ENCODE data around the gene PCYT2.

Gene PCYT2

DNA sequence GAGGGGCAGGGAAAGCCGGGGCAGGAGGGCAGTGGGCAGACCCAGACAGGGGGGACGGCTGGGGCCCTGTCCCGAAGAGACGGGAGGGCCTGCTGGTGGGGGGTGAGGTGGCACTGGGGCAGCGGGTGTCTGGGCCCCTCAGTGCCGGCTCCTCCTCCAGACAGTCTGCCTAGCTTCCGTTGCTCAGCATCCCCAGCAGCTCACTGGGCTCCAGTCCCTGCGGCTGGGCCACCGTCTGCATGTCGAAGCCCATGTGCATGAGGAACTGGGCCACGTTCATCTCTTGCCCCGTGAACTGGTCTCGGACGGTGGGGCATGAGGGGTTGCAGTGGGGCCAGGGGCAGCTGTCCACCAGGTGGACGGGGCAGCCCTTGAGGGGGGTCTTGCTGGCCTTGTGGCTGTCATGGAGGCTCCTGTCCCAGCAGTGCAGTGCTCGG lies 41.6 kb upstream of the PCYT2 start:
- peaks cover 4% of the 10 kb centered on the region for H3K27me3 ChIP-seq (replicated peaks)
- no peak for DNase-seq
- no peak overlapping the region for H3K4me3 ChIP-seq (ENCODE audit: low read depth, low read length)
- H3K36me3 ChIP-seq (replicated peaks): no peaks in the 10 kb centered on the region
- TF ChIP-seq, protein P1, sequence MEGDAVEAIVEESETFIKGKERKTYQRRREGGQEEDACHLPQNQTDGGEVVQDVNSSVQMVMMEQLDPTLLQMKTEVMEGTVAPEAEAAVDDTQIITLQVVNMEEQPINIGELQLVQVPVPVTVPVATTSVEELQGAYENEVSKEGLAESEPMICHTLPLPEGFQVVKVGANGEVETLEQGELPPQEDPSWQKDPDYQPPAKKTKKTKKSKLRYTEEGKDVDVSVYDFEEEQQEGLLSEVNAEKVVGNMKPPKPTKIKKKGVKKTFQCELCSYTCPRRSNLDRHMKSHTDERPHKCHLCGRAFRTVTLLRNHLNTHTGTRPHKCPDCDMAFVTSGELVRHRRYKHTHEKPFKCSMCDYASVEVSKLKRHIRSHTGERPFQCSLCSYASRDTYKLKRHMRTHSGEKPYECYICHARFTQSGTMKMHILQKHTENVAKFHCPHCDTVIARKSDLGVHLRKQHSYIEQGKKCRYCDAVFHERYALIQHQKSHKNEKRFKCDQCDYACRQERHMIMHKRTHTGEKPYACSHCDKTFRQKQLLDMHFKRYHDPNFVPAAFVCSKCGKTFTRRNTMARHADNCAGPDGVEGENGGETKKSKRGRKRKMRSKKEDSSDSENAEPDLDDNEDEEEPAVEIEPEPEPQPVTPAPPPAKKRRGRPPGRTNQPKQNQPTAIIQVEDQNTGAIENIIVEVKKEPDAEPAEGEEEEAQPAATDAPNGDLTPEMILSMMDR (IDR thresholded peaks at IDR 0.05; ENCODE audit: low read depth, low read length, missing control alignments): no peak
- H3K27ac ChIP-seq: no peak overlapping the region
- in situ Hi-C loops (cut with HindIII; ENCODE audit: low pct_ligation_motif_present, low sequenced_read_pairs): no loop called here

DNA sequence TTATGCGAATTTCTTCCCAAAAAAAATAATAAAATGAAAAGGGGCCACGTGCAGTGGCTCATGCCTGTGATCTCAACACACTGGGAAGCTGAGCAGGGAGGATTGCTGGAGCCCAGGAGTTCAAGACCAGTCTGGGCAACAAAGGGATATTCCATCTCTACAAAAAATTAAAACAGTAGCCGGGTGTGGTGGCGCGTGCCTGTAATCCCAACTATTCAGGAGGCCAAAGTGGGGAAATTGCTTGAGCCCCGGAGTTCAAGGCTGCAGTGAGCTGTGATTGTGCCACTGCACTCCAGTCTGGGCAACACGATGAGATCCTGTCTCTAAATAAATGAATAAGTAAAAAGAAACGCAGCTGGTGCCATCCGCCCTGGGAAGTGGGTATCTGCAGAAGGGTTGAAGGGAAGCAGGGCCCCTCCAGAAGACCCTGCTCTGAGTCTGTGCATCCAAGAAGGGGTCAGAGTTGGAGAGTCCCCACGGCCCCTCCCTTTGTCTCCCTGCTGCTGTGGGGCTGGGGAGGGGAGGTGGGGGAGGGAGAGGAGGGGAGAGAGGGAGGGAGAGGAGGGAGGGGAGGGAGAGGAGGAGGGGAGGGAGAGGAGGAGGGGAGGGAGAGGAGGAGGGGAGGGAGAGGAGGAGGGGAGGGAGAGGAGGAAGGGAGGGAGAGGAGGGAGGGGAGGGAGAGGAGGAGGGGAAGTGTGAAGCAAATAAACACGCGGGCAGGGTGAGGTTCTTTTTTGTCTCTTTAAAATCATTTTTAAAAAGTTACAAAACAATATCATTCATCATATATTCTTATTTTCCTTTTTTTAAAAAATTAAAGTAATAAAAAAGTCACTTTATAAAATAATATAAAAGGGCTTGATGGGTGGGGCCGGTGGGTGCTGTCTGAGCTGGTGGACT lies 40.8 kb upstream of the PCYT2 start:
- H3K27ac ChIP-seq: no peak overlapping the region
- no peak overlapping the region for H3K4me3 ChIP-seq (ENCODE audit: low read depth, low read length)
- peaks cover 2% of the 10 kb centered on the region for H3K27me3 ChIP-seq (replicated peaks)
- H3K36me3 ChIP-seq (replicated peaks): no peaks in the 10 kb centered on the region
- TF ChIP-seq, protein P1 (IDR thresholded peaks at IDR 0.05; ENCODE audit: low read depth, low read length, missing control alignments): no peak
- in situ Hi-C loops (cut with HindIII; ENCODE audit: low pct_ligation_motif_present, low sequenced_read_pairs): no loop called here
- no peak for DNase-seq

DNA sequence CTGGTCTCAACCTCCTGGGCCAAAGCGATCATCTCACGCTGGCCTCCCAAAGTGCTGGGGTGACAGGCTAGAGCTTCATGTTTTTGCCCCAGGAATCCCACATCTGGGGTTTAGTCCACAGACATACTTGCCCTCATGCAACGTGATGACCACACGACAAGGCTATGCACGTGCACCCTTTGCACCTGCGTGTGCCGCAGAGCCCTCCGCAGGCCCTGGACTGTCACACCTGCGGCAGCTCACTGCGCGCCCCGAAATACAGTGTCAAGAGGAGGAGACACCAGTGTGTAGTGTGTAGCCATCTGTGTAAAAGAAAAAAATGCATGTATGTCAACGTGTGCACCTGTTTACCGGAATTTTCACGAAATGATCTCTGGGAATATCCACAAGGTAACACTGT lies 39.3 kb upstream of the PCYT2 start:
- H3K27me3 ChIP-seq (replicated peaks): peaks cover 2% of the 10 kb centered on the region
- no peak overlapping the region for H3K4me3 ChIP-seq (ENCODE audit: low read depth, low read length)
- TF ChIP-seq, protein P1 (IDR thresholded peaks at IDR 0.05; ENCODE audit: low read depth, low read length, missing control alignments): no peak
- no peak overlapping the region for H3K27ac ChIP-seq
- in situ Hi-C loops (cut with HindIII; ENCODE audit: low pct_ligation_motif_present, low sequenced_read_pairs): no loop called here
- H3K36me3 ChIP-seq (replicated peaks): no peaks in the 10 kb centered on the region
- no peak for DNase-seq

DNA sequence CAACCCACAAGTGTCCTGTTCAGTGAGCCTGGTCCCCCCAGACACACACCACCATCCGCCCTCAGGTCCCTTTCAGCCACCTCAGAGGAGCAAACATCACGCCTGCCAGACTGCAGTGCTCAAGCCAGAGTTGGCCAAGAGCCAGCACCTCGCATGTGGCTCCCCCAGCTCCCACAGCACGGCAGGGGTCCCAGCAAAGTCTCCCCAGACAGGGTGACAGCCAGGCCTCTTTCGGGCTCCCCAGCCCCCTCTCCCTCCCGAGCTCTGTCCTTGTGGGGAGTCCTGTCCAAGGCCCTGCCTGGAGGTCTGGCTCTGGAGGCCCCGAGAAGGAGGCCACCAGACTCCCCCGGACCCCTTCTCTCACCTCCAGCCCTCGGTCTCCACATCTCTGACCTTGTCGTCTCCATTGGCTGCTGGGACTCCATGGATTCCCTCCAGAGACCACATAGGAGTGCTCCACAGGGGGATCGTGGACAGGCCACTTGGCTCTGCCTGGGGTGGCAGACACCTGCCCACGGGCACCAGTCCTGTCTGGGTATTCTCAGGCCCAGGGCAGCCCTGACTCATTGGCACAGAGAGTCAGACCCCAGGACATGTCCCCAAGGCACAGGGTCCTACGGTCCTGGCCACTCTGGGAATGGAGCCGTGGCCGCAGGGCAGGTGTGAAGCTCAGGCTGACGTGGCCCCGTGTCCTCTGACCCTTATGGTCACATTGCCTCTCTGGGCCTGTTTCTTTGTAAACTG lies 37.6 kb upstream of the PCYT2 start:
- DNase-seq: no peak
- Histone ChIP-seq H3K27ac (no peak overlapping the region), H3K36me3 (replicated peaks) (no peaks in the 10 kb centered on the region), H3K27me3 (replicated peaks) (peaks cover 2% of the 10 kb centered on the region), H3K4me3 (ENCODE audit: low read depth, low read length) (no peak overlapping the region)
- TF ChIP-seq, protein P1 (IDR thresholded peaks at IDR 0.05; ENCODE audit: low read depth, low read length, missing control alignments): no peak
- in situ Hi-C loops (cut with HindIII; ENCODE audit: low pct_ligation_motif_present, low sequenced_read_pairs): no loop called here

DNA sequence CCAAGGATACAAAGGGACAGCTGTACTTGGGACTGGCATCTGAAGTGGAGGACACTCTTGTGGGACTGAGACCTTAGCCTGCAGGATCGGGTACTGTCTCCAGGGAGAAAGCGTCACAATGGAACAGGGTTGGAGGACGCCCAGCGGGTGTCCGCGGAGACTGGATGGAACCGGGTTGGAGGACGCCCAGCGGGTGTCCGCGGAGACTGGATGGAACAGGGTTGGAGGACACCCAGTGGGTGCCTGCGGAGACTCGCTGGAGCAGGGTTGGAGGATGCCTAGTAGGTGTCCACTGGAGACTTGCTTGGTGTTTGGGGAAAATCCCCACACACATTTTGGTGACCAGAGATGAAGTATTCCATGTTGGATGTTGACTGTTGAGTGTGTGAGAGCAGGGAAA lies 36.0 kb upstream of the PCYT2 start, which contains the start of gene MYADML2:
MYADML2 (minus strand) TSS at position 45 of the 400 bp plus-strand sequence. CDS start 5,492 bp downstream, outside the sequence.
- TF ChIP-seq, protein P1 (IDR thresholded peaks at IDR 0.05; ENCODE audit: low read depth, low read length, missing control alignments): no peak
- Histone ChIP-seq H3K27me3 (replicated peaks) (no peaks in the 10 kb centered on the region), H3K27ac (no peak within 1 kb of the TSS), H3K4me3 (ENCODE audit: low read depth, low read length) (no peak within 1 kb of the TSS), H3K36me3 (replicated peaks) (no peaks in the 10 kb centered on the region)
- in situ Hi-C loops (cut with HindIII; ENCODE audit: low pct_ligation_motif_present, low sequenced_read_pairs): no loop called here
- DNase-seq: no peak
